Cortex of kidney (tissue), 1 donor: ENCODE data around the gene DPYD.

Experiments used
- DNase-seq: peaks from one replicate; lab custom pipeline; 2025; lab: John Stamatoyannopoulos, UW

Gene DPYD

GRCh38 chr1:97088391-97088790, 832.4 kb downstream of the DPYD start:
- DNase-seq: no peak

- no peak for DNase-seq
Observed at GRCh38 chr1:97084546-97084945, 836.3 kb downstream of the DPYD start.

GRCh38 chr1:97082160-97082848, 838.5 kb downstream of the DPYD start:
- DNase-seq: no peak

GRCh38 chr1:97078872-97079271, 842.0 kb downstream of the DPYD start:
- DNase-seq: no peak

GRCh38 chr1:97077221-97077620, 843.6 kb downstream of the DPYD start:
- no peak for DNase-seq

GRCh38 chr1:97074771-97075170, 846.1 kb downstream of the DPYD start:
- DNase-seq: no peak

- DNase-seq: no peak
Observed at GRCh38 chr1:97073936-97074335, 846.9 kb downstream of the DPYD start.

GRCh38 chr1:97073169-97073568, 847.7 kb downstream of the DPYD start:
- no peak for DNase-seq

- DNase-seq: no peak
Observed at GRCh38 chr1:97071173-97071572, 849.7 kb downstream of the DPYD start.

- DNase-seq: no peak
Observed at GRCh38 chr1:97070376-97070775, 850.5 kb downstream of the DPYD start.

GRCh38 chr1:97069312-97069711, 851.5 kb downstream of the DPYD start:
- DNase-seq: no peak

- no peak for DNase-seq
Observed at GRCh38 chr1:97066860-97067259, 854.0 kb downstream of the DPYD start.

- DNase-seq: no peak
Observed at GRCh38 chr1:97063532-97063931, 857.3 kb downstream of the DPYD start.

GRCh38 chr1:97061604-97062003, 859.2 kb downstream of the DPYD start:
- no peak for DNase-seq

GRCh38 chr1:97056386-97056785, 864.4 kb downstream of the DPYD start:
- no peak for DNase-seq

GRCh38 chr1:97053268-97053667, 867.6 kb downstream of the DPYD start:
- no peak for DNase-seq

- DNase-seq: no peak
Observed at GRCh38 chr1:97051823-97052222, 869.0 kb downstream of the DPYD start.

- DNase-seq: no peak
Observed at GRCh38 chr1:97050506-97050905, 870.3 kb downstream of the DPYD start.

- no peak for DNase-seq
Observed at GRCh38 chr1:97047421-97047793, 873.4 kb downstream of the DPYD start.

GRCh38 chr1:97046765-97047420, 873.9 kb downstream of the DPYD start:
- DNase-seq: no peak

GRCh38 chr1:97044159-97044760, 876.6 kb downstream of the DPYD start:
- DNase-seq: no peak

- DNase-seq: no peak
Observed at GRCh38 chr1:97042551-97042950, 878.3 kb downstream of the DPYD start.

- DNase-seq: no peak
Observed at GRCh38 chr1:97041026-97041425, 879.8 kb downstream of the DPYD start.

GRCh38 chr1:97038410-97038809, 882.4 kb downstream of the DPYD start:
- no peak for DNase-seq
